ENCODE data around the gene DPEP1. TPM values are rescaled to one million over a fixed set of nuclear protein-coding genes. Genes with fewer than 3 reads are reported as not detected.
A peak's percentile ranks its signal among the peaks of the same experiment; 100 is the strongest.

The DPEP1 gene
- total and polyA plus RNA-seq, 4 donors = 0.14 to 0.83 (median 0.45) TPM

- peaks cover 0 to 5% (median 1%) of the 10 kb centered on the region in 4 donors for H3K36me3 ChIP-seq (ENCODE audit: control insufficient read depth in 4 of 4, insufficient read depth in 3 of 4, low read depth in 1 of 4, low read length in 3 of 4)
- WGBS = 100% methylated on average over 1 of the region's 1 CpG
- H3K27ac ChIP-seq (ENCODE audit: low read depth in 1 of 2, low read length in 2 of 2) = no peak overlapping the region
- H3K9me3 ChIP-seq (ENCODE audit: control insufficient read depth in 4 of 4, low read length in 3 of 4) = no peaks in the 10 kb centered on the region
- no peak for TF ChIP-seq EGR1 (IDR thresholded peaks at IDR 0.05; ENCODE audit: low read depth in 2 of 2)
- TF ChIP-seq NR2F2 (IDR thresholded peaks at IDR 0.05) = no peak
- TF ChIP-seq, protein P1, sequence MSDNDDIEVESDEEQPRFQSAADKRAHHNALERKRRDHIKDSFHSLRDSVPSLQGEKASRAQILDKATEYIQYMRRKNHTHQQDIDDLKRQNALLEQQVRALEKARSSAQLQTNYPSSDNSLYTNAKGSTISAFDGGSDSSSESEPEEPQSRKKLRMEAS (IDR thresholded peaks at IDR 0.05) = no peak
- TF ChIP-seq FOXA2 (IDR thresholded peaks at IDR 0.05) = no peak
- no peak for TF ChIP-seq TAF1 (conservative IDR thresholded peaks at IDR 0.05)
- no peak for TF ChIP-seq HNF4A (conservative IDR thresholded peaks at IDR 0.05)
- no peak for TF ChIP-seq REST (IDR thresholded peaks at IDR 0.05)
- no peak for TF ChIP-seq HNF4G (IDR thresholded peaks at IDR 0.05)
- no peak for TF ChIP-seq YY1 (IDR thresholded peaks at IDR 0.05)
- TF ChIP-seq GABPA (IDR thresholded peaks at IDR 0.05 in 1 of 2, conservative IDR thresholded peaks at IDR 0.05 in 1 of 2) = no peak
- no peak for TF ChIP-seq RXRA (IDR thresholded peaks at IDR 0.05)
- no peak for TF ChIP-seq JUND (IDR thresholded peaks at IDR 0.05)
- TF ChIP-seq RAD21 (IDR thresholded peaks at IDR 0.05) = no peak
- TF ChIP-seq FOXA1 (IDR thresholded peaks at IDR 0.05) = no peak
- TF ChIP-seq, protein P2, sequence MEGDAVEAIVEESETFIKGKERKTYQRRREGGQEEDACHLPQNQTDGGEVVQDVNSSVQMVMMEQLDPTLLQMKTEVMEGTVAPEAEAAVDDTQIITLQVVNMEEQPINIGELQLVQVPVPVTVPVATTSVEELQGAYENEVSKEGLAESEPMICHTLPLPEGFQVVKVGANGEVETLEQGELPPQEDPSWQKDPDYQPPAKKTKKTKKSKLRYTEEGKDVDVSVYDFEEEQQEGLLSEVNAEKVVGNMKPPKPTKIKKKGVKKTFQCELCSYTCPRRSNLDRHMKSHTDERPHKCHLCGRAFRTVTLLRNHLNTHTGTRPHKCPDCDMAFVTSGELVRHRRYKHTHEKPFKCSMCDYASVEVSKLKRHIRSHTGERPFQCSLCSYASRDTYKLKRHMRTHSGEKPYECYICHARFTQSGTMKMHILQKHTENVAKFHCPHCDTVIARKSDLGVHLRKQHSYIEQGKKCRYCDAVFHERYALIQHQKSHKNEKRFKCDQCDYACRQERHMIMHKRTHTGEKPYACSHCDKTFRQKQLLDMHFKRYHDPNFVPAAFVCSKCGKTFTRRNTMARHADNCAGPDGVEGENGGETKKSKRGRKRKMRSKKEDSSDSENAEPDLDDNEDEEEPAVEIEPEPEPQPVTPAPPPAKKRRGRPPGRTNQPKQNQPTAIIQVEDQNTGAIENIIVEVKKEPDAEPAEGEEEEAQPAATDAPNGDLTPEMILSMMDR (IDR thresholded peaks at IDR 0.05; ENCODE audit: low read depth, low read length, missing input control) = no peak
- TF ChIP-seq ZBTB33 (IDR thresholded peaks at IDR 0.05) = no peak
- H3K27me3 ChIP-seq (ENCODE audit: control insufficient read depth in 4 of 4, insufficient read depth in 4 of 4, low read length in 3 of 4) = no peaks in the 10 kb centered on the region
- H3K9ac ChIP-seq (ENCODE audit: low read depth in 1 of 2, low read length in 2 of 2) = no peak overlapping the region
- peaks cover 5 to 28% (median 21%) of the 10 kb centered on the region in 4 donors for H3K4me1 ChIP-seq (ENCODE audit: control insufficient read depth in 4 of 4, insufficient read depth in 4 of 4, low read length in 3 of 4)
- H3K4me3 ChIP-seq (ENCODE audit: low read depth in 1 of 3, low read length in 3 of 3) = peak overlapping the region in 1 of 3 donors; percentile 84
- DNase-seq (ENCODE audit: low spot score) = no peak
Observed at GRCh38 chr16:89685916-89686315, 72.5 kb downstream of the DPEP1 start.

DNA sequence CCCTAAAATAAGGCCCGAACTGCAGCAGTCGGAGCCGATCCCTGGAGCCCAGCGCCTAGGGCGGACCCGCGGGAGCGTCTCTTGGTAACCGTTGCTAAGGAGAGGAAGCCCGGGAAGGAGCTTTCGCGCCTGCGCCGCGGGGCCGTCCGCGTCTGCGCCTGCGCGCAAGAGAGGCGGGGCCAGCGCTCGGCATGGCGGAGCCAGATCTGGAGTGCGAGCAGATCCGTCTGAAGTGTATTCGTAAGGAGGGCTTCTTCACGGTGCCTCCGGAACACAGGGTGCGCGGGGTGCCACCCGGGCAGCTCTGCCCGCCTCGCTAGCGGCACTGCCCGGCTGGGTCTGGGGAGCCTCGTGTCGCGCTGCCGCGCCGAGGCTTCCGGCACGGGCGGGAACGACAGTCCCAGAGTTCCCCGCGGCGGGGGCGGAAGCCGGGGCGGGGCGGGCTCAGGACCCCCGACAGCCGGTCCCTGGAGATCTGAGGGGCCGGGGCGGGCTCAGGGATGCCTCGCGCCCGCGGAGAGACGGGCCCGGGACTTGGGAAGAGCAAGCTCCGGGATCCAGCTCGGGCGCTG, 73.2 kb downstream of the DPEP1 start, which contains the start of gene CDK10:
Gene CDK10, plus strand, starts transcription at position 170 of the 572 bp plus-strand sequence. Its CDS starts 22 bp downstream, at position 192.
- Histone ChIP-seq H3K9ac (ENCODE audit: low read depth in 1 of 2, low read length in 2 of 2) (peak within 1 kb of the TSS; percentile 92 to 93), H3K9me3 (ENCODE audit: control insufficient read depth in 4 of 4, low read length in 3 of 4) (no peaks in the 10 kb centered on the region), H3K4me1 (ENCODE audit: control insufficient read depth in 4 of 4, insufficient read depth in 4 of 4, low read length in 3 of 4) (peaks cover 5 to 28% (median 21%) of the 10 kb centered on the region in 4 donors), H3K36me3 (ENCODE audit: control insufficient read depth in 4 of 4, insufficient read depth in 3 of 4, low read depth in 1 of 4, low read length in 3 of 4) (peaks cover 0 to 9% (median 5%) of the 10 kb centered on the region in 4 donors), H3K4me3 (ENCODE audit: low read depth in 1 of 3, low read length in 3 of 3) (peak within 1 kb of the TSS; percentile 80 to 96 (median 84)), H3K27me3 (ENCODE audit: control insufficient read depth in 4 of 4, insufficient read depth in 4 of 4, low read length in 3 of 4) (no peaks in the 10 kb centered on the region), H3K27ac (ENCODE audit: low read depth in 1 of 2, low read length in 2 of 2) (peak within 1 kb of the TSS; percentile 98 to 99)
- DNase-seq (ENCODE audit: low spot score) = peak; percentile 95
- WGBS = under 1% methylated on average over 67 of the region's 67 CpGs
- TF ChIP-seq EGR1 (IDR thresholded peaks at IDR 0.05; ENCODE audit: low read depth in 2 of 2) (no peak), ZBTB33 (IDR thresholded peaks at IDR 0.05) (no peak), YY1 (IDR thresholded peaks at IDR 0.05) (peak; percentile 81), FOXA2 (IDR thresholded peaks at IDR 0.05) (no peak), HNF4A (conservative IDR thresholded peaks at IDR 0.05) (no peak), TAF1 (conservative IDR thresholded peaks at IDR 0.05) (no peak), ATF3 (IDR thresholded peaks at IDR 0.05) (no peak), SP1 (IDR thresholded peaks at IDR 0.05) (no peak)
- TF ChIP-seq, protein P2 (IDR thresholded peaks at IDR 0.05; ENCODE audit: low read depth, low read length, missing input control) = no peak

Data from liver (tissue), 9 donors.